Glomerular visceral epithelial cell (primary cell): ENCODE results near the gene HRH1.
"Not testable (repeated sequence)": the region's sequence is repeated elsewhere in the genome, so short reads cannot be mapped to it uniquely, and the experiment has no call there.

ENCODE experiments used
- DNase-seq: peaks from one replicate; pipeline ENCODE4 v3.0.0-alpha.2; 2016; ENCODE audit errors: extremely low spot score

The HRH1 gene

GRCh38 chr3:11206316-11206715 lies 52.0 kb downstream of the HRH1 start:
- no peak for DNase-seq

- no peak for DNase-seq
Observed at GRCh38 chr3:11206953-11207352, 52.7 kb downstream of the HRH1 start.

DNA sequence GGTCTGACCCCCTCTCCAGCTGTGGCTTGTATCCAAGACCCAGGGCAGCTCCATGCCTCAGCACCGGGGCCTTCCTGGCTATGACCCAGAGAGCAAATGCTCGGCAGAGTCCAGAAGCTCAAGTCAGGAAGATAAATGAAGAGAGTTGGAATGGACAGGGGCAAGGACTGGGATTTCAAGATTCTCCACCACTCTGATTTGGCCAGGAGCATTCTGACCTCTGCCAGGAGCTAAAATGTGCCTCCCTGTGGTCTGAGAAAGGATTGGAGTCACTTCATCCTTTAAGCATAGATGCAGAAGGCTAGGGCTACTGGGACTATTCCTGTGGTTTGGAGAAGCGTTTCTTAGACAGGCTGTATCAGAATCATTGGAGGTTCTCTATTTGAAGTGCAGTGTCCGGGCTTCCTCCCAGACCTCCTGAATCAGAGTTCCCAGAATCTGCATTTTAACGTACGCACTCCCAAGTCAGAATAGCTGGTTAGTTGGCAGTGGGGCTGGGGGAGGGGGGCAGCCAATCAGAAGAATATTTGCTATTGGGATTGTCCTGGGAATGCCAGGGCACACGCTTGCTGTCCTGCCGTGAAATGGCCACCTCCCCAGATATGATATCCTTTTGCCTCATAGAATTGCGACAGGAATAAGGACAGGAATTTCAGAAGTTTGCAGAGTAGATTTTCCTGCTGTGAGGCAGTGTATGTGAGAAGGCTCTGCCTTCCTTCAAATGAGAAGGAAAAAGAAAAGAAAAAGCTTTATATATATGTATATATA lies 57.4 kb downstream of the HRH1 start:
- DNase-seq: peak; percentile 29

DNA sequence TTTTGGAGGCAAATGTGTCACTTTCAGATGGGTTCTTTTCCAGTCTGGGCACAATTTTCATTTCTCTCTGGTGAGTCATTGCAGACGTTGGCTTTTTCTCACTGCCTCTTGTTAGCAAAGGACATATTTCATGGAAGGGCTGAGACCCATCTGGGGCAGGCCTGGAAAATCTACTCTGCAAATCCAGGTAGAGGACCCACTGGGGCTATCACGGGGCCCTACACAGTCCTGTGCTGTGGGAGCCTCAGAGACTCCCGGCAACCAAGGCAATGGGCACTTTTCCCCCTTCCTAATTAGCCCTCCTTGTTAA lies 58.0 kb downstream of the HRH1 start:
- peak; percentile 51 for DNase-seq

DNA sequence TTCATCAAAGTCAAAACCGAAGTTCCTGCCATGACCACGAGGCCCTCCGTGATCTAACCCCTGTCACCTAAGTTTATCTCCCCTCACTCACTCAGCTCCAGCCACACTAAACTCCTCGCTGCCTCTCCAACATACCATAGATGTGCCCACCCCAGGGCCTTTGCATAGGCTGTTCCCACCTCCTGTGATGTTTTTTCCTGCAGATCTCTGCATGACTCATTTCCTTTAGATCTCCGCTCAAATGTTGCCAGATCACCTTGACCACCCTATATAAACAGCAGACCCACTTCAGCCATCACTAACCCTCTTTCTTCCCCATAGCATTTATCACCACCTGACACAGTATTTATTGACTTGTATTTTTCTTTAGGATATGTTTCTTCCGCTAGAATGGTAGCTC lies 58.5 kb downstream of the HRH1 start:
- peak; percentile 41 for DNase-seq

- DNase-seq: no peak
Observed at GRCh38 chr3:11213810-11214450, 59.6 kb downstream of the HRH1 start.

DNA sequence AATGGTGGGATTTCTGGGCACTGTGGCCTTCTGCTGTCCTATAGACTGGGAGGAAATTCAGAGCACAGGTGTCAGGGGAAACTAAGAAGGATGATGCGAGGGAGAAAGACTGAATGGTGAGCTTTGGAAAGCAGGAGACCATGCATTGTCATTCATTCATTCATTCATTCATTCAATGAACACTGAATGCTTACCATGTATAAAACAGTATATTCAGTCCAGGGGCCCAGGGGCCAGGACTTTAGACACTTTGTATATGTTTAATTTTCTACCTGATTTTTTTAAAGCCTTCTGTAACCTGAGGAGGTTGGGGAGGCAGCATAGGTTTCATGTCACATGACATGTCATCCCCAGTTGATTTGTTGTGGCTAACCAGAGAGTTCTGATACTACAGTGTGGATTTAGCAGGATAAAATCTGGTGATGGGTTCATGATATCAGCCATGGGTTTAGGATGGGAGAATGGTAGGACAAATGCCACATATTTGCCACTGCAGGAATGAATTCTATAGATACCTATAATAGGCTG lies 60.2 kb downstream of the HRH1 start:
- DNase-seq: no peak

- not testable (repeated sequence) for DNase-seq
Observed at GRCh38 chr3:11217370-11217769, 63.1 kb downstream of the HRH1 start.

DNA sequence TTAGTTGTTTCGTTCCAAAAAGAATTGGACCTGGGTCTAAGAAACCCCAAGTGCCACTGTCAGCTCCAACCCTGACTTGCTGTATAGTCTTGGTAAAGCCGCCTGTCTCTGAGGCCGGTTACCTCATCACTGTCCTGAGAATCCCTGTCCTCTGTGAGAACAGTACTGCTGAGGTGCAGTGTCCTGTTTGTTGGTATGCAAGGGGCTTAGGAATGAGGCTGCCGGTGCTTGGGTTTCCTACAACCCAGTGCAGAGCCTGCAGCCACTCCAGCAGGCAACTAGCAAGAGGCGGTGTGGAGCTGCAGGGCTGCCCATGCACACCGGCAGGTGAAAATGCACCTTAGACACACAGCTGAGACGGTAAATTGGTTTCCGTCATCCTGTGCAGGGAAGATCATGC lies 65.9 kb downstream of the HRH1 start:
- no peak for DNase-seq

- DNase-seq: no peak
Observed at GRCh38 chr3:11221818-11222415, 67.6 kb downstream of the HRH1 start.

DNA sequence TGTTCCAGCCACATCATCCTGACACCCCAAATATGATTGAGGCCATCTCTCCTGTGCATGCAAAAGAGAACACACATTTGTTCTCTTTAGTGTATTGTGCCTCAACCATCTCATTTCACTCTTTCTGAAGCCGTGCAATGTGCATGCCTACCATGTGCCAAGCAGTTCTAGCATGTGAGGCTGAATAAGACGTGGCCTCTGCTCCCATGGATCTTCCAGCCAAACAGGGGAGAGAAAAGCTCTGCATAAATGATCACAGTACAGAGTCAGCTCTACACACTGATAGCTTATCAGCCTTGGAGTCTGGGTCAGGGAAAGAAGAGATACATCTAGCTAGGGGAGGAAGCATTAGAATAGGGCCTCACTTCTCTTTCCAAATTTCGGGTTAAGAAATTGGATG lies 69.7 kb downstream of the HRH1 start:
- DNase-seq: no peak

GRCh38 chr3:11224870-11225229 lies 70.6 kb downstream of the HRH1 start:
- no peak for DNase-seq

GRCh38 chr3:11226042-11226370 lies 71.7 kb downstream of the HRH1 start:
- DNase-seq: no peak

DNA sequence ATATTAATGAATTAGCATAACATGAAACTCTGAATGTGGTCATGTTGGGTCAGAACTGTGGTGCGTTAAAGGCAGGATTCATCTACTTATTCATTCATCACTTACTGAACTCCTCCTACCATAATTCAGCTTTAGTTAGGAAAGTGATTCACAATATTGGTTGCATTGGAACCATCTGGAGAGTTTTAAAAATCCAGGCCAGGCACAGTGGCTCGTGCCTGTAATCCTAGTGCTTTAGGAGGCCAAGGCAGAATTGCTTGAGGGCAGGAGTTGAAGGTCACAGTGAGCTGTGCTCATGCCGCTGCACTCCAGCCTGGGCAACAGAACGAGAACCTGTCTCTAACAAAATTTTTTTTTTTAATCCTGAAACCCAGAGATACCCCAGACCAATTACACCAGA lies 73.7 kb downstream of the HRH1 start:
- DNase-seq: no peak

- DNase-seq: no peak
Observed at GRCh38 chr3:11230125-11230524, 75.8 kb downstream of the HRH1 start.

GRCh38 chr3:11230832-11231231 lies 76.5 kb downstream of the HRH1 start:
- DNase-seq: no peak

DNA sequence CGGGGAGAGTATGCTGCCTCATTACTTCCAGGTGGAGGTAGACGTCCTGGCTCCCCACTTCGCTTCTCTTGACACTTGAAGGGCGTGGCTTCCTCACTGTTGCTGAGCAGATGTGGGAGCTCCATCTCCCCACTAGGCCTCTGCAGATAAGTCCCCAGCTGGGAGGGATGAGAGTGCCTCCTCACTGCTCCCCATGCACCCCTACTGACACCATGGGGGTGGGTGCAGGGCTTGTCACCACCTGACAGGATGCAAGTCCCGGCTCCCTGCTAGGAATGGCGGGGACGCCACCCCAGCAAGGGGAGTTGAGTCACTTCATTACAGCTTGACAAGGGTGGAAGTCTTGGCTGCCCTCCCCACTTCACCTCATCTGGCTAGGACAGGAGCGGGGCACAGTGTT lies 81.1 kb downstream of the HRH1 start:
- no peak for DNase-seq

DNA sequence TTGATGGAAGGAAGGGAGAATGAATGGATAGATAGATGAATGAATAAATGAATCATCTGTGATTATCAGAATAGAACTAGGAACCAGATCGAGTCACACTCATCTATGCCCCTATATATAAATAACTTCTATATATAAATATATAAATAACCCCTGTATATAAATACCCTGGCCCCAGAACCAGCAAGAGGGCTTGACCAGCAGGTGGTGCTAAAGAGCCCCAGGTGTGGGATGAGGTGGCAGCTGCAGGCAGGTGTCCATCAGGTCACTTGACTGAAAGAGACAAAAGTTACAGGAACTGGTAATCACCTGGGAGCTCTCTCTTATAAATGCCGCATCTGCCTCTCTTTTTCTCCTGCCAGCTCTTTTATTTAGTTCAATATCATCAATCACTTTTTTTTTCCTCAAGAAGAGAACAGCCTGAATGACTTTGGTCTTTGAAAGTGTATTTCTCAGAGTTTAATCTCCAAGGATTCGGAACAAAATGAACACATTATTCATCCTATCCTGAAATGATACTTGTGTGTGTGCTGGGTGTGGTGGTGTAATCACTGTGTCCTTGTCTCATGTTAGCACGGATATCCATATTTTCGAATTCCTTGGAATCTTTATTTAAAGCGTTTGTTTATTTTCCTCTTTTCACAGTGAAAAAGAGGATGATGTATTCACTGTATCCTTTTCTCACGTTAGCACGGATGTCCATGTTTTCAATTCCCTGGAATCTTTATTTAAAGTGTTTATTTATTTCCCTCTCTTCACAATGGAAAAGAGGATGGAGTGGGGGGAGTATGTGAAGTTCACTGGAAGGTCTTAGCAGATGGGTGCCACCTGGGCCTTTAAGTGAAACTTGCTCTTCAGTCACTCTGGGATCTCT lies 82.5 kb downstream of the HRH1 start:
- peak; percentile 61 for DNase-seq

- DNase-seq: peak; percentile 71
Observed at GRCh38 chr3:11238060-11238459, 83.8 kb downstream of the HRH1 start.

DNA sequence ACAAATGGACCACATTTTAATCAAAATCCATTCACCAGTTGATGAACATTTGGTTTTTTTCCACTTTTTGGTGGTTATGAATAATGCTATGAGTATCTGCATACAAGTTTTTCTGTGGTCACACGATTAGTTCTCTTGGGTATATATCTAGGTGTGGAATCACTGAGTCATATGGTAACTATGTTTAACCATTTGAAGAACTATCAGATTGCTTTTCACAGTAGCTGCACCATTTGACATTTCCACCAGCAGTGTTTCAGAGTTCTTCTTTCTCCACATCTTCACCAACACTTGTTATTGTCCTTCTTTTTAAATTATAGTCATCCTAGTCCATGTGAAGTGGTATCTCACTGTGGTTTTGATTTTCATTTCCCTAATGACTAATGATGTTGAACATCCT lies 84.6 kb downstream of the HRH1 start:
- peak; percentile 79 for DNase-seq

DNA sequence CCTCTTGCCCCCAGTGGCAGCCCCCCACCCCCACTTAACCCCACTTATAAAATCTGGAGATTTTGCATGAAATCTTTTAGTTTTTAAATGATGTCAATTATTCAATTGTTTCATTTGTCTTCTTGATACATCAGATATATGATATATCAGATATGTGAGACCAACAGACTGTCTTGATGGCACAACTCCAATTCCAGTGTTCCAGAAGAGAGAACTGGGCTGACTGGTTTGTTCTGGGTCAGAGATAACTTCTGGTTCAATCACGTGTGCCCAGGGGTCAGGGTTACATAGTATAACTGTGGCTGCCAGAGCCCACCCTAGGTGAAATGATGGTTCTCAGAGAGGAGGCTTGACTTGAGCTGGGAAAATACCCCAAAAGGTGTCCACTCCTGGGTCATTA lies 85.5 kb downstream of the HRH1 start:
- DNase-seq: no peak

- no peak for DNase-seq
Observed at GRCh38 chr3:11240496-11240895, 86.2 kb downstream of the HRH1 start.
